ENCODE measurements around the gene WIPF1. TPM values are rescaled to one million over a fixed set of nuclear protein-coding genes. Genes with fewer than 3 reads are reported as not detected.
A peak's percentile ranks its signal among the peaks of the same experiment; 100 is the strongest.

Gene WIPF1
- total and polyA plus RNA-seq, 4 donors: 18.5 to 64.1 (median 49.0) TPM

DNA sequence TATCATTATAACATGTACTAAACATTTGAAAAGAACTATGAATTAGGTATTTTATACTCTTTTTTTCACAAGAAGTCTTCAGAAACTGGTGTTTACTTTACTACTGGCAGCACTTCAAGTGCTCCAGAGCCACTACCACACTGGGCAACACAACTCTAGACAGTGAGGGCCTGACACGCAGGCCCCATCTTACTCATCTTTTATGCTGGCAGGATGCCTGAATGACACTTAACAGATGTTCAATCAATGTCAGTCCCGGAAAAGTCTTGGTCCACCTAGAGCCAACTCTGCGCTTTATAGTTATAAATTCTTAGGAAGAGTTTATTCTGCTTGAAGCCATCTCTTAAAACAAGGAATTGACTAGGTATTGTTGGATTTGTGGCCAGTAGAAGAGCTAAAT is 8.7 kb upstream of the WIPF1 start:
- TF ChIP-seq, protein P1, sequence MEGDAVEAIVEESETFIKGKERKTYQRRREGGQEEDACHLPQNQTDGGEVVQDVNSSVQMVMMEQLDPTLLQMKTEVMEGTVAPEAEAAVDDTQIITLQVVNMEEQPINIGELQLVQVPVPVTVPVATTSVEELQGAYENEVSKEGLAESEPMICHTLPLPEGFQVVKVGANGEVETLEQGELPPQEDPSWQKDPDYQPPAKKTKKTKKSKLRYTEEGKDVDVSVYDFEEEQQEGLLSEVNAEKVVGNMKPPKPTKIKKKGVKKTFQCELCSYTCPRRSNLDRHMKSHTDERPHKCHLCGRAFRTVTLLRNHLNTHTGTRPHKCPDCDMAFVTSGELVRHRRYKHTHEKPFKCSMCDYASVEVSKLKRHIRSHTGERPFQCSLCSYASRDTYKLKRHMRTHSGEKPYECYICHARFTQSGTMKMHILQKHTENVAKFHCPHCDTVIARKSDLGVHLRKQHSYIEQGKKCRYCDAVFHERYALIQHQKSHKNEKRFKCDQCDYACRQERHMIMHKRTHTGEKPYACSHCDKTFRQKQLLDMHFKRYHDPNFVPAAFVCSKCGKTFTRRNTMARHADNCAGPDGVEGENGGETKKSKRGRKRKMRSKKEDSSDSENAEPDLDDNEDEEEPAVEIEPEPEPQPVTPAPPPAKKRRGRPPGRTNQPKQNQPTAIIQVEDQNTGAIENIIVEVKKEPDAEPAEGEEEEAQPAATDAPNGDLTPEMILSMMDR (IDR thresholded peaks at IDR 0.05; ENCODE audit: control extremely low read depth, extremely low read depth): no peak
- H3K4me3 ChIP-seq: no peak overlapping the region
- peaks cover 0 to 2% (median 0%) of the 10 kb centered on the region in 4 donors for H3K36me3 ChIP-seq (ENCODE audit: control insufficient read depth in 4 of 4, insufficient read depth in 4 of 4, low read length in 4 of 4)
- ATAC-seq (ENCODE audit: insufficient read depth, low FRiP score): no peak
- no peak overlapping the region for H3K27ac ChIP-seq (ENCODE audit: low read depth in 1 of 2, low read length in 1 of 2)
- peaks cover 0 to 17% (median 3%) of the 10 kb centered on the region in 5 donors for H3K4me1 ChIP-seq (ENCODE audit: control insufficient read depth in 5 of 5, insufficient read depth in 5 of 5, low read length in 5 of 5)
- H3K27me3 ChIP-seq (ENCODE audit: control insufficient read depth in 3 of 3, insufficient read depth in 3 of 3, low read length in 2 of 3): no peaks in the 10 kb centered on the region
- no peak overlapping the region for H3K9ac ChIP-seq (ENCODE audit: insufficient read depth in 1 of 2, low read length in 2 of 2)
- no peaks in the 10 kb centered on the region for H3K9me3 ChIP-seq (ENCODE audit: control insufficient read depth in 4 of 4, insufficient read depth in 3 of 4, low read length in 3 of 4)
- DNase-seq: peak in 1 of 3 donors; percentile 54
- WGBS, 2 donors: 36 to 68% methylated on average over 3 of the region's 3 CpGs

DNA sequence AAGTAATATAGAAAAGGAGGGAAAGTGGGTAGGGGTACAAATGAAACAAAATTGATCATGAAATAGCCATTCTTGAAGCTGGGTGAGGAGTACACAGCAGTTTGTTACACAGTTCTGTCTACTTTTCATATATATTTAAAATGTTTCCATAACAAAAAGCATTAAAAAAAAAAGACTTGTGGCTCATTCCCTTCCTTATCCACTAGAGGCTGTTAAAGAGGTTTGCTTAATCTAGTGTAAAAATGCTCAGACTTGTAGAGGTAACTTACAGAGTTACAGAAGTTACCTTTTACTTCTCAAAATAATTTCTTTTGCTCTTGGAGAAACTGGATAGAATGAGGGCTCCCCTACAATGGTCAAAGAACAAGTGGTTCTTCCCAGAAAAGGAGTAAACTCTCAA is 8.1 kb upstream of the WIPF1 start:
- Histone ChIP-seq H3K27ac (ENCODE audit: low read depth in 1 of 2, low read length in 1 of 2) (no peak overlapping the region), H3K36me3 (ENCODE audit: control insufficient read depth in 4 of 4, insufficient read depth in 4 of 4, low read length in 4 of 4) (peaks cover 0 to 2% (median 0%) of the 10 kb centered on the region in 4 donors), H3K4me1 (ENCODE audit: control insufficient read depth in 5 of 5, insufficient read depth in 5 of 5, low read length in 5 of 5) (peaks cover 0 to 17% (median 3%) of the 10 kb centered on the region in 5 donors), H3K9me3 (ENCODE audit: control insufficient read depth in 4 of 4, insufficient read depth in 3 of 4, low read length in 3 of 4) (no peaks in the 10 kb centered on the region), H3K9ac (ENCODE audit: insufficient read depth in 1 of 2, low read length in 2 of 2) (no peak overlapping the region), H3K27me3 (ENCODE audit: control insufficient read depth in 3 of 3, insufficient read depth in 3 of 3, low read length in 2 of 3) (no peaks in the 10 kb centered on the region), H3K4me3 (no peak overlapping the region)
- ATAC-seq (ENCODE audit: insufficient read depth, low FRiP score): no peak
- DNase-seq: peak in 1 of 3 donors; percentile 31
- TF ChIP-seq, protein P1 (IDR thresholded peaks at IDR 0.05; ENCODE audit: control extremely low read depth, extremely low read depth): no peak

DNA sequence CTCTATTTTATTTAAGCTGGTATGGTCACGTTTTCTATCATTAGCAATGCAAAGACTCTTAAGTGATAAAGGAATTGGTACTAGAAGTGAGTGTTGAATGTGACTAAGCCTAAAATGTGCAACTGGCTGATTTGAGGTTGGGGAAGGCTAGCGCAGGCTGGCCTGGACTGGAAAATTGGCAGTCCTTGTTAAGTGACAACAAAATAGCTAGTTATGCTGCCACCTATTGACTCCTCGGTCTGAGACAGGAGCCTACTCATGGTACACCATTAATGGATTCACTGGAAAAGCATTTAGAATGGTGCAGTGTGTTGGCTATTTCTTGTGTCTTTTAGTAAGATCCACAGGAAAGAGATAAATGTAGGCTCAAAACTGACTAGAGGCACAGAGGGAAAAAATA is 5.7 kb upstream of the WIPF1 start:
- no peak overlapping the region for H3K27ac ChIP-seq (ENCODE audit: low read depth in 1 of 2, low read length in 1 of 2)
- no peaks in the 10 kb centered on the region for H3K9me3 ChIP-seq (ENCODE audit: control insufficient read depth in 4 of 4, insufficient read depth in 3 of 4, low read length in 3 of 4)
- TF ChIP-seq, protein P1 (IDR thresholded peaks at IDR 0.05; ENCODE audit: control extremely low read depth, extremely low read depth): no peak
- H3K4me1 ChIP-seq (ENCODE audit: control insufficient read depth in 5 of 5, insufficient read depth in 5 of 5, low read length in 5 of 5): peaks cover 0 to 17% (median 7%) of the 10 kb centered on the region in 5 donors
- WGBS, 2 donors: 41 to 44% methylated on average over 3 of the region's 3 CpGs
- H3K36me3 ChIP-seq (ENCODE audit: control insufficient read depth in 4 of 4, insufficient read depth in 4 of 4, low read length in 4 of 4): no peaks in the 10 kb centered on the region
- no peak overlapping the region for H3K9ac ChIP-seq (ENCODE audit: insufficient read depth in 1 of 2, low read length in 2 of 2)
- DNase-seq: peak in 2 of 3 donors; percentile 70 to 83
- H3K4me3 ChIP-seq: no peak overlapping the region
- H3K27me3 ChIP-seq (ENCODE audit: control insufficient read depth in 3 of 3, insufficient read depth in 3 of 3, low read length in 2 of 3): no peaks in the 10 kb centered on the region
- ATAC-seq (ENCODE audit: insufficient read depth, low FRiP score): no peak

DNA sequence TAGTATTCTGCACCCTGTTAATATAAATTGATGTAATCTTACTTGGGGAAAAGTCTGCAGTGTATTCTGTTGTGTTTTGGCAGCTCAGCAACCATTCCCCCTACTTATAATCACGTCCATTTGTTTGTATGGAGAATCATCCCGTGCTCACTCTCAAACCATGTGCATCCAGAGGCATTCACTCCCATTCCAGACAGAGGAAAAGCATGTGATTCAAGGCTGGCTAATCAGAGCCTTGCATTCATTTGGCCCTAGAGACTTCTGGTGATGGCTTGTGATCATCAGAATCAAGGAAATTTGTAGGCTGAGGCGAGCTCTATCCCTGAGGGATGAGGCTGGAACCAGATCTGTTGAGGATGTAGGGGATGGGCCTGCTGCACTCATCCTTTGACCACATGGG is 5.1 kb upstream of the WIPF1 start:
- ATAC-seq (ENCODE audit: insufficient read depth, low FRiP score): no peak
- H3K27ac ChIP-seq (ENCODE audit: low read depth in 1 of 2, low read length in 1 of 2): no peak overlapping the region

More for the DNA sequence above, 5.1 kb upstream of the WIPF1 start:
- DNase-seq: no peak
- whole genome bisulfite sequencing, 2 donors: 88 to 94% methylated on average over 3 of the region's 3 CpGs
- no peaks in the 10 kb centered on the region for H3K36me3 ChIP-seq (ENCODE audit: control insufficient read depth in 4 of 4, insufficient read depth in 4 of 4, low read length in 4 of 4)
- no peaks in the 10 kb centered on the region for H3K9me3 ChIP-seq (ENCODE audit: control insufficient read depth in 4 of 4, insufficient read depth in 3 of 4, low read length in 3 of 4)
- H3K9ac ChIP-seq (ENCODE audit: insufficient read depth in 1 of 2, low read length in 2 of 2): no peak overlapping the region
- H3K27me3 ChIP-seq (ENCODE audit: control insufficient read depth in 3 of 3, insufficient read depth in 3 of 3, low read length in 2 of 3): no peaks in the 10 kb centered on the region
- H3K4me3 ChIP-seq: no peak overlapping the region
- peaks cover 0 to 17% (median 8%) of the 10 kb centered on the region in 5 donors for H3K4me1 ChIP-seq (ENCODE audit: control insufficient read depth in 5 of 5, insufficient read depth in 5 of 5, low read length in 5 of 5)
- TF ChIP-seq, protein P1 (IDR thresholded peaks at IDR 0.05; ENCODE audit: control extremely low read depth, extremely low read depth): no peak
